Skeletal muscle satellite cell (primary cell): ENCODE results near the gene YTHDC2.
"Not testable (repeated sequence)": the region's sequence is repeated elsewhere in the genome, so short reads cannot be mapped to it uniquely, and the experiment has no call there.

Source experiments
- H3K27me3 ChIP-seq: 2 replicates; pipeline ENCODE4 v1.7.0; 2013; ENCODE audit warnings: low read length; ENCODE audit not compliant: control insufficient read depth, insufficient read depth
- H3K36me3 ChIP-seq: 2 replicates; pipeline ENCODE4 v1.7.0; 2013; ENCODE audit warnings: mild to moderate bottlenecking, control low read depth, low read length; ENCODE audit not compliant: insufficient read depth
- H3K4me1 ChIP-seq: 2 replicates; pipeline ENCODE4 v1.7.0; 2013; ENCODE audit warnings: low read length; ENCODE audit not compliant: control insufficient read depth, insufficient read depth
- H3K4me2 ChIP-seq: 2 replicates; pipeline ENCODE4 v1.7.0; 2013; ENCODE audit warnings: mild to moderate bottlenecking, low read length
- H3K4me3 ChIP-seq: 2 replicates; pipeline ENCODE4 v1.7.0; 2013; ENCODE audit warnings: low read length
- H3K9ac ChIP-seq: 2 replicates; pipeline ENCODE4 v1.7.0; 2013; ENCODE audit warnings: mild to moderate bottlenecking, low read depth, low read length, moderate library complexity
- H3K9me3 ChIP-seq: replicated peaks from 2 replicates; pipeline ENCODE4 v1.7.0; 2013; ENCODE audit warnings: mild to moderate bottlenecking, control low read depth, low read length

The YTHDC2 gene

DNA sequence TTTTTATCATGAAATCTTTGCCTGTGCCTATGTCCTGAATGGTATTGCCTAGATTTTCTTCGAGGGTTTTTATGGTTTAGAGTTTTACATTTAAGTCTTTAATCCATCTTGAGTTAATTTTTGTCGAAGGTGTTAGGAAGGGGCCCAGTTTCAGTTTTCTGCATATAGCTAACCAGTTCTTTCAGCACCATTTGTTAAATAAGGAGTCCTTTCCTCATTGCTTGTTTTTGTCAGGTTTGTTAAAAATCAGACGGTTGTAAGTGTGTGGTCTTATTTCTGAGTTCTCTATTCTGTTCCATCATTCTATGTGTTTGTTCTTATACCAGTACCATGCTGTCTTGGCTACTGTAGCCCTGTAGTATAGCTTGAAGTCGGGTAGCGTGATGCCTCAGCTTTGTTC, 55.9 kb downstream of the YTHDC2 start:
- H3K9me3 ChIP-seq: no peaks in the 10 kb centered on the region
- H3K4me2 ChIP-seq: no peak overlapping the region
- no peaks in the 10 kb centered on the region for H3K27me3 ChIP-seq
- peaks cover 45% of the 10 kb centered on the region for H3K36me3 ChIP-seq
- no peaks in the 10 kb centered on the region for H3K4me1 ChIP-seq
- H3K4me3 ChIP-seq: no peak overlapping the region
- no peak overlapping the region for H3K9ac ChIP-seq

DNA sequence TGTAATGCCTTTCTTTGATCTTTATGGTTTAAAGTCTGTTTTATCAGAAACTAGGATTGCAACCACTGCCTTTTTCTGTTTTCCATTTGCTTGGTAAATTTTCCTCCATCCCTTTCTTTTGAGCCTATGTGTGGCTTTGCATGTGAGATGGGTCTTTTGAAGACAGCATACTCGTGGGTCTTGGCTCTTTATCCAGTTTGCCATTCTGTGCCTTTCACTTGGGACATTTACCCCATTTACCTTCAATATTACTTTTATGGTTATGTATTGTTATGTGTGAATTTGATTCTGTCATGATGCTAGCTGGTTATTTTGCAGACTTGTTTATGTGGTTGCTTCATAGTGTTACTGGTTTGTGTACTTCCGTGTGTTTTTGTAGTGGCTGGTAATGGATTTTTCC, 59.2 kb downstream of the YTHDC2 start:
- no peaks in the 10 kb centered on the region for H3K9me3 ChIP-seq
- H3K4me3 ChIP-seq: no peak overlapping the region
- no peaks in the 10 kb centered on the region for H3K4me1 ChIP-seq
- no peak overlapping the region for H3K9ac ChIP-seq
- H3K36me3 ChIP-seq: peaks cover 32% of the 10 kb centered on the region
- H3K27me3 ChIP-seq: no peaks in the 10 kb centered on the region
- H3K4me2 ChIP-seq: no peak overlapping the region

DNA sequence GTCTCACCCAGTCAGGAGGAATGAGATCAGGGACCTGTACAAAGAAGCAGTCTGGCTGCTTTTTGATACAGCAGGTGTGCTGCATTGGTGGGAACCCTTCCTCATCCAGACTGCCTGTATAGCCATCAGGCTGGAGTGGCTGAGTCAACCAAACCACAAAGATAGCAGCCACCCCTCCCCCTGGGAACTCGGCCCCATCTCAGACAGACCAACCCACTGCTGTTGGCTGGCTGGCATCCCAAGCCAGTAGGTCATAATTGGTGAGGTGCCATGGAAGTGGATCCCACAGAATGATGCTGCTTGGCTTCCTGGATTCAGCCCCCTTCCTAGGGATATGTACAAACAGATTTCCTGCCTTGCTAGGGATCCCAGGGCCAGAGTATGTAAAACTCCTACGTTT, 60.9 kb downstream of the YTHDC2 start:
- Histone ChIP-seq H3K36me3 (peaks cover 22% of the 10 kb centered on the region), H3K9me3 (no peaks in the 10 kb centered on the region), H3K4me3 (no peak overlapping the region)

DNA sequence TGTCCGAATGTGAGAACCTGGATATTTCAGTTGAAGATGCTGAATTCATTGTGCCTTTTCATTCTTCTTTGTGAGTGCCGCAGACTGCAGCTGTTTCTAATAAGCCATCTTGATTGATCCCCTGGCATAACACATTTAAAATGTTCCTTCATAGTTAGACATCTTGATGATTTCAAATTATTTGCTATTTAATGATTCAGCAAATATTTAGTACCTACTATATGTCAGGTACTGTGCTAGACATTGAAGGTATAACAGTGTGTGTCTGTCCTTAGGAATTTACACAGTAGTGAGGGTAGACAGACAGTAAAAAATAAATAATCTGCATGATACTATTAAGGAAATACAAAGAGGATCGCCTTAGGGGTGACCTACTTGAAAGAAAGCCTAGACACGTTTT, 61.6 kb downstream of the YTHDC2 start:
- Histone ChIP-seq H3K4me3 (no peak overlapping the region), H3K9ac (no peak overlapping the region), H3K4me2 (no peak overlapping the region), H3K36me3 (peaks cover 25% of the 10 kb centered on the region), H3K27me3 (no peaks in the 10 kb centered on the region), H3K4me1 (no peaks in the 10 kb centered on the region), H3K9me3 (no peaks in the 10 kb centered on the region)

More for the DNA sequence above, 60.9 kb downstream of the YTHDC2 start:
- no peak overlapping the region for H3K4me2 ChIP-seq
- H3K4me1 ChIP-seq: no peaks in the 10 kb centered on the region
- no peak overlapping the region for H3K9ac ChIP-seq
- H3K27me3 ChIP-seq: no peaks in the 10 kb centered on the region

DNA sequence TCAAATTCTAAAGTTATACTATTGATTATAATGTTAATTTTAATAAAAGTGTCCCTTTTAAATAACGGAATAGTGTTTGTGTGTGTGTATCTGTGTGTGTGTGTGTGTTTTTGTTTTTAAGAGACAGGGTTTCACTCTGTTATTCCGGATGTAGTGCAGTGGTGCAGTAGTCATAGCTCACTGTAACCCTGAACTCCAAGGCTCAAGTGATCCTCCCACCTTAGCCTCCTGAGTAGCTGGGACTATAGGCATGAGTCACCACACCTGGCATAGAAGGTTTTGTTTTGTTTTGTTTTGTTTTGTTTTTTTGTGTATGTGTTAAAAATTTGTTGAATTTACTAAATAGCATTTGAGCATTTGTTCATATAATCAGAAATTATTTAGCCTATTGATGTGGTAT, 64.6 kb downstream of the YTHDC2 start:
- no peak overlapping the region for H3K9ac ChIP-seq
- H3K9me3 ChIP-seq: no peaks in the 10 kb centered on the region
- H3K27me3 ChIP-seq: no peaks in the 10 kb centered on the region
- peaks cover 33% of the 10 kb centered on the region for H3K36me3 ChIP-seq
- H3K4me3 ChIP-seq: no peak overlapping the region
- no peak overlapping the region for H3K4me2 ChIP-seq
- H3K4me1 ChIP-seq: no peaks in the 10 kb centered on the region

DNA sequence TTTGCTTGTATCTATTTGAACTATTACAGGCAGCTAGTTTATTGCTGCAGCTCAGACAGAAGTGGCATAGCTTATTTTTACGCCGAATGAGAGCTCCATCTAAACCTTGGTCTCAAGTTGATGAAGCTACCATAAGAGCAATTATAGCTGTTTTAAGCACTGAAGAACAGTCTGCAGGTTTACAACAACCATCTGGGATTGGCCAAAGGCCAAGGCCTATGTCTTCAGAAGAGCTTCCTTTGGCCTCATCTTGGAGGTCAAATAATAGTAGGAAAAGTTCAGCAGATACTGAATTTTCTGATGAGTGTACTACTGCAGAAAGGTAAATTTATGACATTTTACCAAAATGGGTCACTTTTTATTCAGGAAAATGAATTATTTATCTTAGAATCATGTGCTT, 67.9 kb downstream of the YTHDC2 start:
- H3K4me2 ChIP-seq: no peak overlapping the region

DNA sequence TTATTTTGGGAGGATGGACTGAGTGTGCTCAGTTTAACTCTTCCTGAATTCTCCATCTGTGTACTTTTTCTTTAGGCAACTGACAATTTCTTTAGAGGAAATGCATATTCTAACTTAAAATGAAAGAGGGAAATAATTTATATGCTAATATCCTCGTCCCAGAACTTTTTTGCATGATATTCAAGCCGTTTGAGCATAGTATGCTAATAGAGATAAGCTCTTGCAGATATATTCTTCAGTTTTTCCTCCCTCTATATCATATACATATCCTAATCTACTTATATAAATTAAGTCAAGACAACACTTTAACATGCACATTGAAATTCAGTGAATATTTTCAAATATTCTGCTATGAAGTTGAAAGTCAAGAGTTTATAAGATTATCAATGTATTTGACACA, 84.7 kb downstream of the YTHDC2 start:
- Histone ChIP-seq H3K36me3 (peaks cover 21% of the 10 kb centered on the region), H3K4me1 (no peaks in the 10 kb centered on the region), H3K9me3 (no peaks in the 10 kb centered on the region), H3K4me2 (no peak overlapping the region), H3K27me3 (no peaks in the 10 kb centered on the region), H3K9ac (no peak overlapping the region), H3K4me3 (no peak overlapping the region)

More for the DNA sequence above, 67.9 kb downstream of the YTHDC2 start:
- peaks cover 25% of the 10 kb centered on the region for H3K36me3 ChIP-seq
- no peak overlapping the region for H3K9ac ChIP-seq
- no peaks in the 10 kb centered on the region for H3K9me3 ChIP-seq
- no peaks in the 10 kb centered on the region for H3K27me3 ChIP-seq
- no peaks in the 10 kb centered on the region for H3K4me1 ChIP-seq
- H3K4me3 ChIP-seq: no peak overlapping the region

DNA sequence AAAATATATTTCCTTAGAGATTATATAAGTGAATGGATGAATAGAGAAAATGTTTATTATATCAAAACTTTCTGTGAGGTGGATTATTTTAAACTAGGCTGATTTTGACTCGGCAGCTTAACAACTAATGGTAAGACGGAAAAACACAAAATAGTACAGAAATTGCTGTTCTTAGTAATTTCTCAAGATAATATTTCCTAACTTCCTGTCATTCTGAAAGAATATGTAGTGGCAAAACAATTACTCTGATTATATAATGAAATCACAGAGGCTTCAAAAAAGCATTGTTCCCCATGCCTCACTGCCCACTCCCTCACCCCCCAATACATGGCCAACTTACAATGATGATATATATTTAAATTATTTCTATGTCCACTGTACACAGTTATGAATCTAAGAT, 85.4 kb downstream of the YTHDC2 start:
- Histone ChIP-seq H3K9me3 (no peaks in the 10 kb centered on the region), H3K4me3 (no peak overlapping the region), H3K4me2 (no peak overlapping the region), H3K9ac (no peak overlapping the region), H3K27me3 (no peaks in the 10 kb centered on the region), H3K36me3 (peaks cover 14% of the 10 kb centered on the region), H3K4me1 (no peaks in the 10 kb centered on the region)

DNA sequence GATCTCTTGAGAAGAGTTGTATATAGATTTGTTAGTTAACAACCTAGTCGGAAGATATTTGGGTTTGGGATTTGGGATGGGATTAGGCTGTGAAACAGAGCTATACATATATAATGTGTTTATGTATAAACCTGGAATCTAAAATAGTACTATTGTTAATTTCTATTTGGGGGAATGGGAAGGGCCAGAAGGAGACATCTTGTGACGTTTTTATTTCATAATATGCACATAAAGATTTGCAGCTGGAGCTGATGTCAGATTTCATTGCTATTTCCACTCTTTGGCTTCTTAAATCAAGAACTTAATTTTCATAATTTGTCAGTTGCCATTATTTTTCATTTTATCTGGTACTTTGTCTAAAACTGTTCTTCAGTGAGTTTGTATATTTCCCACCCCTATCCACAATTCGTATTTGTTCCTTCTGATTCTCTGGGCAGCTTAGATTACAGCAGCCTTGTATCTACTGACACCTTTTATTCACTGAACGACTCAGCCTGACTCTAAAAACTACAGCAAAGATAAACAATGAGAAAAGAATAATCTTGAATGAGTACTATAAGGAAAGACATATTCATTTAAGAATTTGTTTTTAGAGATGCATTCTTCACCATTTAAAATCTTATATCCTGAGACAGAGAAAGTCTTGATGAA, 86.9 kb downstream of the YTHDC2 start:
- Histone ChIP-seq H3K4me1 (no peaks in the 10 kb centered on the region), H3K4me2 (no peak overlapping the region), H3K4me3 (no peak overlapping the region), H3K9ac (no peak overlapping the region), H3K27me3 (no peaks in the 10 kb centered on the region), H3K9me3 (no peaks in the 10 kb centered on the region), H3K36me3 (peaks cover 10% of the 10 kb centered on the region)

DNA sequence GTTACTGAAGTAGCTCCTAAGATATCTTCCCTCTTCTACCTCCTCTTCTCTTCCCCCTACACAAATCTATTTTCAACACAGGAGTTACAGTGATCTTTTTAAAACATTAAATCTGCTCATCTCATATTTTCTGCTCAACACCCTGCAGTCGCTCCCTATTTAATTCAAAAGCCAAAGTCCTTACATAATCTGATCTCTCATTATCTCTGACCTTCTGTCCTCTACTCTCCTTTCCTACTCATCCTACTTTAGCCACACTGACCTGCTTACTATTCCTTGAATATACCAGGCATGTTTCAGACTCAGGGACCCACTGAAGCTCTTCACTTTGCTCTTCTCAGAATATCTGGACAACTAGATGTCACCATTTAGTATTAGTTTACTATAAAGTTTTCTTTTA, 87.9 kb downstream of the YTHDC2 start:
- H3K4me2 ChIP-seq: no peak overlapping the region
- H3K4me3 ChIP-seq: no peak overlapping the region
- H3K27me3 ChIP-seq: no peaks in the 10 kb centered on the region

DNA sequence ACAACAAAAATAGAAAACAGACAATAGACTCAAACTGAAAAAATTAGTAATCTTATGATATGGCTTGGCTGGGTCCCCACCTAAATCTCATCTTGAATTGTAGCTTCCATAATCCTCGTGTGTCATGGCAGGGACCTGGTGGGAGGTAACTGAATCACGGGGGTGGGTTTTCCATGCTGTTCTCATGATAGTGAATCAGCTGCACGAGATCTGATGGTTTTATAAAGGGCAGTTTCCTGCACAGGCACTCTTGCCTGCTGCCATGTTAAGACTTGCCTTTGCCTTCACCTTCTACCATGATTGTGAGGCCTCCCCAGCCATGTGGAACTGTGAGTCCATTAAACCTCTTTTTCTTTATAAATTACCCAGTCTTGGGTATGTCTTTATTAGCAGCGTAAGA, 89.8 kb downstream of the YTHDC2 start:
- H3K27me3 ChIP-seq, H3K9ac ChIP-seq, H3K9me3 ChIP-seq, H3K4me2 ChIP-seq, H3K4me3 ChIP-seq, H3K36me3 ChIP-seq, H3K4me1 ChIP-seq: not testable (repeated sequence)

More for the DNA sequence above, 87.9 kb downstream of the YTHDC2 start:
- peaks cover 10% of the 10 kb centered on the region for H3K36me3 ChIP-seq
- no peaks in the 10 kb centered on the region for H3K9me3 ChIP-seq
- no peaks in the 10 kb centered on the region for H3K4me1 ChIP-seq
- H3K9ac ChIP-seq: no peak overlapping the region

DNA sequence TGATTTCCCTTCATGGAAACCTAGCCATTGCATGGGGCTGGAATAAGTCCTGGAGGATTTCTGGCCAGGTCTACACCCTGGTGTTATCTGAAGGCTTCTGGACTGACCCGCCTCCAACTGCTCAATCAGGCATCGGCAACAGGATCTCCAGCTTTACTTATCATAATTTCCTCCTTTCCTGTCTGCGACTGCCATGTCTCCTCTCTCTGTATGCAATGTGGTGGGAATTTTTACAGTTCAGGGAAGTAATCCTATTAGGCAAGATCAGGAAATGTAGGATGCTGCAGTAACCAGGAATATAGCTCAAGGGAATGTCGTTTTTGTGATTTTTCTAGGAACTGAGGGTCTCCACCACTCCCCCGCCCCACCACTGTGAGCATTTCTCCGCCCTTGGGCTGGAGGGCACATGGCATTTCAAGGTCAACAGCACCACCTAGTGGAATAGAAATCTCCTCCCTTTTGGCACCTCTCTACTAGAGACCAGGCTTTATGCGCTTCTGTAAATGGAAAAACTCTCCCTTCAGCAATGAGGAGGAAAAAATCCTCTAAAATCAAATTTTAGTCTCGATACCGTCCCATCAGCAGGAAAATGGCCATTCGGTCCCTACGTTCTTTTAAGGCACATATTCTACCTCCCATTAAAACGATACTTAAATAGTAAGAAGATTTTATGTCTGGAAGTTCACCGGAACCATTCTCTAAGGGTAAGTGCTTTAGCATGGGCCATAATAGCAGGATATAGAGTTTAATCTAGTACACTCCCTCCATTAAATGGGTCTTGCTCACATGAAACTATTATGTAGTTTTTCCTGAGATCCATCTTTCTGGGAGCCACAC, 93.0 kb downstream of the YTHDC2 start:
- H3K36me3 ChIP-seq: no peaks in the 10 kb centered on the region
- H3K9ac ChIP-seq: no peak overlapping the region
- H3K4me2 ChIP-seq: peak overlapping the region; percentile 40
- H3K4me3 ChIP-seq: no peak overlapping the region
- H3K9me3 ChIP-seq: no peaks in the 10 kb centered on the region
- H3K4me1 ChIP-seq: peaks cover 7% of the 10 kb centered on the region
- no peaks in the 10 kb centered on the region for H3K27me3 ChIP-seq
